Keratinocyte (primary cell): Measurements from ENCODE around the gene KCNK10.

Experiments
- EZH2 ChIP-seq: IDR thresholded peaks from one replicate; pipeline ENCODE4 v1.6.1; 2012; ENCODE audit warnings: inconsistent platforms, mild to moderate bottlenecking, low read length, moderate library complexity
- TF ChIP-seq, protein P1 (sequence below), 3 experiments: IDR thresholded peaks in 1 of 3; conservative IDR thresholded peaks in 1 of 3; optimal IDR thresholded peaks in 1 of 3; 2 replicates in 2 of 3; 3 replicates in 1 of 3; pipeline versions ENCODE3 to v1.5.1; 2011; ENCODE audit warnings: low read length in 3 of 3, mild to moderate bottlenecking in 3 of 3, moderate library complexity in 2 of 3, control low read depth in 1 of 3, inconsistent platforms in 1 of 3; ENCODE audit not compliant: insufficient read depth in 2 of 3; ENCODE audit errors: extremely low read depth in 1 of 3

DNA sequence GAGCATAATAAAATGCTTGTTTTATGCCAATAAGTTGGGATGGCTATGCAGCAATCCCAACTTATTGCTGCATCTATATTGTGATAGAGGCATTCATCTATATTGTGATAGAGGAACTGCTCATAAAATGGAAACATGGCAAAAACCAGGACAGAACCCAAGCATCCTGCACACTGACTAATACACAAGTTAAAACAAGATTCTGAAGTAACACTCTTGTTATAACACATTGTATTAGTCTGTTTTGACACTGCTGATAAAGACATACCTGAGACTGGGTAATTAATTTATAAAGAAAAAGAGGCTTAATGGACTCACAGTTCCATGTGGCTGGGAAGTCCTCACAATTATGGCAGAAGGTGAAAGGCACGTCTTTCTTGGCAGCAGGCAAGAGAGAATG lies 36.8 kb downstream of the KCNK10 start:
- TF ChIP-seq, protein P1, sequence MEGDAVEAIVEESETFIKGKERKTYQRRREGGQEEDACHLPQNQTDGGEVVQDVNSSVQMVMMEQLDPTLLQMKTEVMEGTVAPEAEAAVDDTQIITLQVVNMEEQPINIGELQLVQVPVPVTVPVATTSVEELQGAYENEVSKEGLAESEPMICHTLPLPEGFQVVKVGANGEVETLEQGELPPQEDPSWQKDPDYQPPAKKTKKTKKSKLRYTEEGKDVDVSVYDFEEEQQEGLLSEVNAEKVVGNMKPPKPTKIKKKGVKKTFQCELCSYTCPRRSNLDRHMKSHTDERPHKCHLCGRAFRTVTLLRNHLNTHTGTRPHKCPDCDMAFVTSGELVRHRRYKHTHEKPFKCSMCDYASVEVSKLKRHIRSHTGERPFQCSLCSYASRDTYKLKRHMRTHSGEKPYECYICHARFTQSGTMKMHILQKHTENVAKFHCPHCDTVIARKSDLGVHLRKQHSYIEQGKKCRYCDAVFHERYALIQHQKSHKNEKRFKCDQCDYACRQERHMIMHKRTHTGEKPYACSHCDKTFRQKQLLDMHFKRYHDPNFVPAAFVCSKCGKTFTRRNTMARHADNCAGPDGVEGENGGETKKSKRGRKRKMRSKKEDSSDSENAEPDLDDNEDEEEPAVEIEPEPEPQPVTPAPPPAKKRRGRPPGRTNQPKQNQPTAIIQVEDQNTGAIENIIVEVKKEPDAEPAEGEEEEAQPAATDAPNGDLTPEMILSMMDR (optimal IDR thresholded peaks at IDR 0.05 in 1 of 3, IDR thresholded peaks at IDR 0.05 in 1 of 3, conservative IDR thresholded peaks at IDR 0.05 in 1 of 3; ENCODE audit: extremely low read depth in 1 of 3, insufficient read depth in 2 of 3, low read length in 3 of 3): no peak
- TF ChIP-seq EZH2: no peak
